PC-3 (cell line): ENCODE data around the gene TIMM17A.

ENCODE experiments used
- CTCF ChIP-seq: fragments of 300-600 bp; sonication (generic); conservative IDR thresholded peaks from 2 replicates; pipeline ENCODE4 v1.5.1; 2017; ENCODE audit warnings: antibody characterized with exemption, low read depth, mild to moderate bottlenecking, low read length
- EZH2 ChIP-seq: fragments of 300-600 bp; sonication (generic); IDR thresholded peaks from one replicate; pipeline ENCODE4 v1.6.1; 2017; ENCODE audit warnings: antibody characterized with exemption, mild to moderate bottlenecking, low read length; ENCODE audit not compliant: unreplicated experiment

- no peak for TF ChIP-seq CTCF
- no peak for TF ChIP-seq EZH2
Observed at GRCh38 chr1:201918343-201918742, 37.0 kb upstream of the TIMM17A start.
